HG02973 (cell line): ENCODE measurements around the gene FGFRL1.
"Not testable (repeated sequence)": the region's sequence is repeated elsewhere in the genome, so short reads cannot be mapped to it uniquely, and the experiment has no call there.

ENCODE experiments used
- ATAC-seq: cut with Tn5 transposase; IDR thresholded peaks from one replicate; pipeline ENCODE4 v1.9.1; 2021; ENCODE audit warnings: moderate library complexity; ENCODE audit not compliant: unreplicated experiment

The FGFRL1 gene

DNA sequence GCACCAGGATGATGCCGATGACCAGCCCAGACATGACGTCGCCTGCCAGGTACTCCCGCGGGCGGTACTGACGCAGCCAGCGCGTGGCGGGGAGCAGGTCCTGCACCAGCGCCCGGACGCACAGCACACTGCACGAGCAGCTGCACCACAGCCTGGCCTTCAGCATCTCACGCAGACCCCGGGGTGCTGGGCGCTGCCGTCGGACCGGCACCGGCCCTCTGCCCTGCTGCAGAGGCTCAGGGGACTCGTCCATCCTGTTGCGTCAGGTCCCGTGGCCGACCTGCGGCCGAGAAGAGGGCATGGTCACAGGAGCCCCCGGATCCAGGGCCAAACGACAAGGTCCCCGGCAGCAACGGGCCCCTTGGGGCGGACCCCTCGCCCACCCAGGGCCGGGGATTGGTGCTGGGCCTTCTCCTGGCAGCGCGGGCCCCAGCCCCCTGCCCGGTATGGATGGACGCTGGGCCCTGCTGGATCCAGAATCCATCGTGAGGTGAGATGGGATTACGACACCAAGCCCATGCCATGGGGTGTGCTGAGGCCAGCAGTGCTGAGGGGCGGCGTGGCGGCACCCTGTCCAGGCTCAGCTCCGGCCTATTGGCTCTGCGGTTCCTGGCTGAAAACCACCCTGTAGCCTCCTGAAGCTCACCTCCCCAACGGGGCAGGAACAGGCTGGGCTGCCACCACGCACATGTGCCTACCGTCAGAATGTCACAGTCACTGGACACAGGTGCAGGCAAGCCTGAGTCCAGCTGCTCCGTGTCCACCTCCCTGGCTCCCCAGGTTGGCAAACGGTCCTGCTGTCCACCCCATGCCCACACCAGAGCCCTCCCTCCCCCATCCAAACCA lies 19.8 kb upstream of the FGFRL1 start:
- ATAC-seq: no peak

DNA sequence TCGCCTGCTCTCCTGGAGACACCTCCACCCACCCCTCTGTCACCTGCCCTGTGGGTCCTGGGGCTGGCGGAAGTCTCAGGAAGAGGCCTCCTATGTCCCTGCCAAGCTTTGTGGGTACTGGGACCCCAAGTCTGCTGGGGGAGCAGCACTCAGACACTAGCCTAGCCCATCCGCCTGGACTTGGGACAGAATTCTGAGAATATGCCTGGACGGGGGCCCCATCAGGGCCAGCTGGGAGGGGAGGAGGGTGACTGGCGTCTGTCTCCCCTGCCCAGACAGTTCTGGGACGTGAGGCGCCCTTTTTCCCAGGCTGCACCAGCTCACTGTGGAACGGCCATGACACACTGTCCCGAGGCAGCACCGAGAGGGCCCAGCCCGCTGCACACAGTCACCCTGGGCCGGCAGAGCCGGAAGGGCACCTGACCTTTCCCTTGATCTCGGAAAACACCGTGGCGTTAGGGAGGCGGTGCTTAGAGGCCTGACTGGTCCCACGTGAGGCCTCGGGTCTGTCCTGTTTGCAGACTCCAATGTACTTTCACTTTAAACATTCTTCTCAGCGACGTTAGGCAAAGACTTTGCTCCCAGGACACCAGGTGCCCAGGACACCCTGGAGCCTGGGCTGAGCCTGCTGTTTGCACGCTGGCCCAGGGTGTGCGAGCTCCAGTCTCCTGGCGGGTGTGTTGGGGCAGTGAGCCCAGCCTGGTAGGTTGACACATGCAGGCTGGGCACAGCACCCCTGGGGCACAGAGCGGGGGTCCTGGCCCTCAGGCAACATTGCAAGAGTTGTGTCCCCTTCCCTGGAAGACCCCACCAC lies 18.9 kb upstream of the FGFRL1 start:
- no peak for ATAC-seq

DNA sequence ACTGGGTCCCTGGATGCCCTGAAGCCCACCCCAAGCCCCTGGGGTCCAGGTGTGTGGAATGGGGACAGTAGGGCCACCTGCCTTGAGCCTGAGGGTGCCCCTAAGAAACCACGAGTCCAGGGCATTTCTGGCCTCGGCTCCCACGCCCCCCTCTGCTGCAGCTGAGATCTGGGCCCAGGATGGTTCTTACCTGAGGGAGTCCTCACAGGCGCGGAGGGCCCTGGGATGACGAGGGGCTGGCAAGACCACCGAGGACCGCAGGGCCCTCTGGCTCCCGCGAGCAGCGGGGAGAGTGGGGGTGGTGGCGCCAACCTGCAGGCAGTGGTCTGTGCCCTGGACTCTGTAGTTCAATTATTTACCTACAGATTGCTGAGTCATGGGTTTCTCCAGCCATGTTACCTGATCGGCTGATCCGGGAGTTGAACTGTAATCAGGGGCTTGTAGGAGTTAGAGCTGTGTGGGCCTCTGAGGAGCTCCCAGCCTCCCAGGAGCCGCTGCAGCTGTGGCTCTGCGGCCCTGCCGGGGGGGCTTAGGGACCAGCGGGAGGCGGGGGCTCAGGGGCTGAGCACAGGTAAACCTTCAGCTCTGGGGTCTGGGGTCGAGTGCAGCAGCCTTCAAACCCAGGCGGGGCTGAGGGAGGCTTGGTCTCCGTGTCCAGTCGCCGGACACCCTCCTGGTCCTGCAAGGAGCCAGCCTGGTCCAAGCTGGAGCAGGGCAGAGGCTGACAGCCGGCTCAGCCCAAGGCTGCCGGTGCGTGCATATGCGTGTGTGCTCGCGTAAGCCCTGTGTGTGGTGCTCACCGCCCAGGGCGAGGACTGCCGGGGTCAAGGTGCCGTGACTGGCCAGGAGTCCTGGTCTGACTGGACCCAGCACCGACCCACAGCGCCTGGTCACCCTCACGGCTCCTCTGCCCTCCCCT lies 18.1 kb upstream of the FGFRL1 start, which contains the start of gene SLC26A1:
Gene SLC26A1 (minus strand): TSS at position 294 of the 919 bp plus-strand sequence. CDS start 1,701 bp downstream, outside the sequence.
- no peak for ATAC-seq

DNA sequence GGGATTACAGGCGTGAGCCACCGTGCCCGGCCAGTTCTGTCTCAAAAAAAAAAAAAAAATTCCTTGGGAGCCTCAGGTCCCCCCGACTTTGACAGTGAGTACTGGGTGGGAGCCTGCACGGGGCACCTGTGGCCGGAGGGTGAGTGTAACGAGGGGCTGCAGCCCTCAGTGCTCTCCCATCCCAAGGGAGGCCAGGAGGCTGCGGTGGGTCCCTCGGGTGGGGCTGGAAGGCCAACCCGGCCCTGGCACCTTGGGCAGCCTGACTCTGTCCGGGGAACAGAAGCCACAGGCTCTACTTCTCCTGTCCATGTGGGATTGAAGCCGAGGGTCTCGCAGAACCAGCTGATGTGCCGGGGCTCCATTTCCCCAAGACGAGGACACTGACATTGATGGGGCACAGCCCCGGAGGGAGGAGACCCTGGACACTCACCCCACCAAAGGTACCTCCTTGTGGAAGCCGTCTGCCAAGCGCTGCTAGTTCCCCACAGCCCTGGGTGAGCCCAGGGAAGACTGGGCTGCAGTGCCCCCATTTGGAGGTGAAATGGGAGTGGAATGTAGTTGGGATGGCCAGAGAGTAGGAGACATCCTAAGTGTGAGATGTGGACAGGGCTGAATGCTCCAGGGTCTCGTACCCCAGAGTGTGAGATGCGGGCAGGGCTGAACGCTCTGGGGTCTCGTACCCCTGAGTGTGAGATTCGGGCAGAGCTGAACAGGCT lies 16.0 kb upstream of the FGFRL1 start:
- no peak for ATAC-seq

DNA sequence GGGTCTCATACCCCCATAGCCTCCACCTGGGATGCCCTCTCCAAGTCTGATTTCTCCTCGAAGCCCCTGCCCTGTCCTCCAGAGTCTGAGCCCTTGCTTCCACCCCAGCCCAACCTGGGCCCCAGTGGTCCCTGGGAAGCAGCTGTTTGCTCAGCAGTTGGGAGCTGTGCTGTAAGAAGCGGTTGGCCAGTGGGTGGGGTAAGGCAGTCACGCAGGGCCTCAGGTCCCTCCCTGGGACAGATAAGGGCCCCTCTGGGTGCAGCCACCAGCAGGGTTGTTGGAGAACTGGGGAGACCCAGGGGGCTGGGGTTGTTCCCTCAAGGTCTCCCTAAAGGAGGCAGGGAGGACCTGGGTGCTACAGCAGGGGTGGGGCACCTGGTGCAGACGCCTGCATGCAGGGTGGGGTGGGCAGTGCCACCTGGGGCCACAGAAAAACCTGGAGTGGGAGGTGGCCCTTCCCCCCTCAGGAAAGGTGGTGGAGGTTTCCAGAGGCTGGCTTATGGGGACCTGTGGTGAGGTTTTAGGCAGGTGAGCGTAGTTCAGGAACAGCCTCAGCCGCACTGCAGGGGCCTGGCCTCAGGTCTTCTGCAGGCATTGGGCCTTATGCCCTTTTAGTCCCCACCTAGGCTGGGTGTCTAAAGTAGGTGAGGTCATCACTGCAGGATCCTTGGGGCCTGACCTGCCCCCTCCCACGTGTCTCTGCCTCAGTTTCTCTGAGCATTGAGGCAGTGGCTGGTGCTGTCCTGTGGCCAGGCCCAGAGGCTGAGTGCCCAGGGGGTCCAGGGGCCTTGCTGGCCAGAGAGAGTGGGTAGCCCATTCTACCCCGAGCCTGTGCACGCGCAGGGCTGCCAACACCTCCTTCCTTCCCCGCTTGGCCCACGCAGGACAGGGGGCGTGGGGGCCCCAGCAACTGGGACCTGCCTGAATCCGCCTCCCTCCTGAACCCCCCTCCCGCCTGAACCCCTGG lies 15.1 kb upstream of the FGFRL1 start:
- ATAC-seq: no peak

DNA sequence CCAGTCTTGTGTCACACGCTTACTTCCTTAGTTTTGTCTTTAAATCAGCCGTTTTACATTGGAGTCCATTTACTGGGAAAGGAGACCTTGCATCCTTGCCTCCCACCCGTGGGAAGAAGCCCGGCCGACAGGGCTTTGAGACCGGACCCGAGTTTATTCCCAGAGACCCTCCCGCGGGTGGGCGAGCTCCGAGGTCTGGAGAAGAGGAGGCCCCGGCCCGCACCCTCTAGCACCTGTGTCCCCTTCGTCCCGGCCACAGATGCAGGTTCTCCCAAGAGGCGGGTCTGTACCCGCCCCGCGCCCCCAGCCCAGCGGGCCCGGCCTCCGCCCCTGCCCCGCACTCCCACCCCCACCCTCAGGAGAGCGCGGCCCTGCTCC lies 14.4 kb upstream of the FGFRL1 start:
- ATAC-seq: no peak

DNA sequence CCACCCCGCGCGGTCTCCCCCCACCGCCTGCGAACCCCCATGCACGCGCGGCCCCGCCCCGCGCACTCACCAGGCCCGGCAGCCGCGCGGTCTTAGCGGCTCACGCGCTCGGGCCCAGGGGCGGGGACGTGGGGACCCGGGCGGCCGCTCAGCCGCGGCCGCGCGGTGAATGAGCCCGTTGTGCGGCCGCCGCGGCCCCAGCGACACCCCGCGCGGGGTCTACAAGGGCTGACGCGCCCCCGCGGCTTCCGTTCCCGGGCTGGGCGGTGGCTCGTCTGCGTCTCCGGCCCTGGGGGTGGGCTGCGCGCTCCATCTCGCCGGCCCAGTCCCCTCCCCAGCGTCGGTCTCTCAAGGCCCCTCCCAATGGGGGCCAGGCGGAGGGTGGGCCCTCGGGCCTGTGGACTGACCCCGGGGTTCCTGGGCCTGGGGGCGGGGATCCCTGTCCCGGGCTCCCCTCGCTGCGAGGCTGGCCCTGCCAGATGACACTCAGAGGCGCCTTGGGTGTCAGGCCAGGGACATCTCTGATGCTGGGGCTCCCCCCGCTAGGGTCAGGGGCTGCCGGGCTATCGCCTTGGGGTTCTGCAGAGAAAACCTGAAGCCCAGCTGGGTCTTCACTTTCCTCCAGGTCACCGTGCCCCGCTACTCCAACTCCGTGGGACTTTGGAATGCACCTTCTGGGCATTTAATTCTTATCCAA lies 13.9 kb upstream of the FGFRL1 start:
- ATAC-seq: no peak

DNA sequence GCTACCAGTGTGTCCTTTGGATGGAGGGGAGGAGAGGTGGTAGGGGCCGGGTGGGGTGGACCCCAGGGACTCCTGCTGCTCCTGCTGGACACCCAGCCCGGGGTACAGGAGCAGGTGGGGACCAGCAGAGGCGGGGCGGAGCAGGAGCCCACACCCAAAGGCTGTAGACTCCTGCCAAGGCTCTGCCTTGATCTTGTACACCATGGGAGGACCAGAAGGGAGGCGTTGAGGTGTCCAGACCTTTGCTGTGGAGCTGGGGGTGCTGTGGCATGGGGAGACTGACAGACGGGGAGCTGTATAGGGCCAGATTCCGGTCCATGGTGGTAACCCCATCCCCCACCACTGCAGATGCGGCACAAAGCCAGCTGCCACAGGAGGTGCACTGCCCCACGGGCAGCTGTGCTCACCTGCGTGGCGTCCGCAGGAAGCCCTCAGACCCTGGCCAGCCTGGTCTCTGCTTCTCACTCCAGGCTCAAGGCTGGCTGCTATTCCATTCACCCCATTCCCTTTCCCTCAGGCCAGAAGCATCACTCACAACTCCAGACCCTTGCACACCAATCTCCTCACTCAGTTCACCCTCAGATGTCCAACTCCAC lies 13.2 kb upstream of the FGFRL1 start:
- ATAC-seq: no peak

DNA sequence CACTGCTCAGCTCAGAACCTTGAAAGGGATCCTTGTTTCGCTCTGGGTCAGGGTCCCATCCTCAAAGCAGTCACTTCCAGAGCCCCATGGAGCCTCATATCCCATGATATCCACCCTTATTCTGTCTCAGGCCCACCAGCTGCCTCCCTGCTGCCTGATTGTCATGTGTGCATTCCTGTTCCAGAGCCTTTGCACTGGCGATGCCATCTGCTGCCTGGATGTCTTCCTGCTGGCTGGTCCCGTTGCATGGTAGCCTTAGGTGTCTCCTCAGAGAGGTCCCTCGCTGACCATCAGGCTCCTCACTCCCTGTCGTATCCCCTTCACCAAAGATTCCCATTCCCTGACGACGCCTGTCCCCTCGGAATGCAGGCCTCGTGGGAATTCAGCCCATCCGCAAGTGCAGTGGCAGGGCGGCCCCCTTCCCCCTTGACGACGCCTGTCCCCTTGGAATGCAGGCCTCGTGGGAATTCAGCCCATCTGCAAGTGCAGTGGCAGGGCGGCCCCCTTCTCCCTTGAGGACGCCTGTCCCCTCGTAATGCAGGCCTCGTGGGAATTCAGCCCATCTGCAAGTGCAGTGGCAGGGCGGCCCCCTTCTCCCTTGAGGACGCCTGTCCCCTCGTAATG lies 12.1 kb upstream of the FGFRL1 start:
- ATAC-seq: not testable (repeated sequence)

DNA sequence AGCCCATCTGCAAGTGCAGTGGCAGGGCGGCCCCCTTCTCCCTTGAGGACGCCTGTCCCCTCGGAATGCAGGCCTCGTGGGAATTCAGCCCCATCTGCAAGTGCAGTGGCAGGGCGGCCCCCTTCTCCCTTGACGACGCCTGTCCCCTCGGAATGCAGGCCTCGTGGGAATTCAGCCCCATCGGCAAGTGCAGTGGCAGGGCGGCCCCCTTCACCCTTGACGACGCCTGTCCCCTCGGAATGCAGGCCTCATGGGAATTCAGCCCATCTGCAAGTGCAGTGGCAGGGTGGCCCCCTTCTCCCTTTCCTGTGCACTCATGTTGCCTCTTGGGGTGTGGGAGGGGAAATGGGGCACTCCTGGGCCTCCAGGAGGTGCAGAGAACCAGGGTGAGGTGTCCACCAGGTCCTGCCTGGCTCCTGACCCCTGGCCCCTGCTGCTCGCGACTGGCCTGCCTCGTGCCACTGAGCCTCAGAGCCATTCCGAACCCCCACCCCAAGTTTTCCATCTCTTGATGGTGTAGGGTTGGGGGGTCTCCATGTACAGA lies 11.5 kb upstream of the FGFRL1 start:
- no peak for ATAC-seq

DNA sequence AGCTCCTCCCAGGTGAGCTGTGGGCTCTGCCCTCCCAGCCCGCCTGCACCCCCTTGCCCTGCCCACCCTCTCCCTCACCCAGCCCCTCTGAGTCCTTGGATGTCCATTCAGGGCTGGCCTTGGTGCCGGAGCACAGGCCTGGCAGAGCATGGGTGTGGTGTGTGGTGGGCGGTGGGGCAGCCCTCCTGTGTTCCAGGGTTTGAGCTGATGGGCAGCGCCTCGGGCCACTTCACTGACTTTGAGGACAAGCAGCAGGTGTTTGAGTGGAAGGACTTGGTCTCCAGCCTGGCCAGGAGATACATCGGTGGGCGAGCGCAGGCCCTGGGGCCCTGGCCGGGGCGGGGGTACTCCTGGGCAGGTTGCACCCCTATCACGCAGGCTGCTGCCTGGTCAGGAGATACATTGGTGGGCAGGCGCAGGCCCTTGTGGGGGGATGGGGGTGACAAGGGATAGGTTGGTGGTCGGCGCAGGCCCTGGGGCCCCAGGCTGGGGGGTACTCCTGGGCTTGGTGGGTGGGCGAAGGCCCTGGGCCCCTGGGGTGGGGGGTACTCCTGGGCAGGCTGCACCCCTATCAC lies 10.7 kb upstream of the FGFRL1 start:
- no peak for ATAC-seq

DNA sequence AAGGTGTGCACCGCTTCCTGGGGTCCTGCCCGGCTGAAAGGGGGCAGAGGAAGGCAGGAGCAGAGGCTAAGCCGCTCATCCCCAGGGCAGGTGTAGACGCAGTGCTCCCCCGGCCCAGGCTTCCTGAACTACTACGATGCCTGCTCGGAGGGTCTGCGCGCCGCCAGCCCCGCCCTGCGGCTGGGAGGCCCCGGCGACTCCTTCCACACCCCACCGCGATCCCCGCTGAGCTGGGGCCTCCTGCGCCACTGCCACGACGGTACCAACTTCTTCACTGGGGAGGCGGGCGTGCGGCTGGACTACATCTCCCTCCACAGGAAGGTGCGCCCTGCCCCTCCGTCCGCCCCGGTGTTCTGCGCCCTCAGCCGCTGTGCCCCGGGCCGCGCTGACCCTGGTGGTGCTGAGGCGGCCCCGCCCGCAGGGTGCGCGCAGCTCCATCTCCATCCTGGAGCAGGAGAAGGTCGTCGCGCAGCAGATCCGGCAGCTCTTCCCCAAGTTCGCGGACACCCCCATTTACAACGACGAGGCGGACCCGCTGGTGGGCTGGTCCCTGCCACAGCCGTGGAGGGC lies 9.8 kb upstream of the FGFRL1 start:
- ATAC-seq: no peak

DNA sequence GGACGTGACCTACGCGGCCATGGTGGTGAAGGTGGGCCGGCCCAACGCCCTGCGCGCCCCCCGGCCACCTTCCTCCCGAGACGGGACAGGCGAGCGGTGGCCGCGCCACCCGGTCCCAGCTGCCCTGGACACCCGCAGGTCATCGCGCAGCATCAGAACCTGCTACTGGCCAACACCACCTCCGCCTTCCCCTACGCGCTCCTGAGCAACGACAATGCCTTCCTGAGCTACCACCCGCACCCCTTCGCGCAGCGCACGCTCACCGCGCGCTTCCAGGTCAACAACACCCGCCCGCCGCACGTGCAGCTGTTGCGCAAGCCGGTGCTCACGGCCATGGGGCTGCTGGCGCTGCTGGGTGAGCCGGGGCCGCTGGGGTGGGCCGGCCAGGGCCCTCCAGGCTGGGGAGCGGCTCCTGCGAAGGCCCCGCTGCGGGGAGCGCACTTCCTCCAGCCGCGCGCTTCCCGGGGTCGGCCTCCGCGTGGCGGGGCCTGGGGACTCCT lies 9.2 kb upstream of the FGFRL1 start:
- ATAC-seq: no peak

DNA sequence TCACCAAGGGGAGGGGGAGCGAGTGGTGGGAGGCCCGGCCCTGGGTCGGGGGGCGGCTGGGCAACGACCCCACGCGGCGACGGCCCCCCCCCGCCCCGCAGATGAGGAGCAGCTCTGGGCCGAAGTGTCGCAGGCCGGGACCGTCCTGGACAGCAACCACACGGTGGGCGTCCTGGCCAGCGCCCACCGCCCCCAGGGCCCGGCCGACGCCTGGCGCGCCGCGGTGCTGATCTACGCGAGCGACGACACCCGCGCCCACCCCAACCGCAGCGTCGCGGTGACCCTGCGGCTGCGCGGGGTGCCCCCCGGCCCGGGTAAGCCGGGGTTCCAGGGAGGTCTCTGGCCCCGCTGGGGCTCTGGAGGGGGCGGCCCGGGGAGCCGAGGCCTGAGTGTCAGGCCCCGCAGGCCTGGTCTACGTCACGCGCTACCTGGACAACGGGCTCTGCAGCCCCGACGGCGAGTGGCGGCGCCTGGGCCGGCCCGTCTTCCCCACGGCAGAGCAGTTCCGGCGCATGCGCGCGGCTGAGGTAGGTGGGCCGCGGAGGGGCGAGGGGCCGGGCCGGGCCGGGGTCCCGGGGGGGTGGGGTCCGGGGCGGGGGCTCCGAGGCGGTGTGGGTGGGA lies 8.7 kb upstream of the FGFRL1 start:
- ATAC-seq: no peak

DNA sequence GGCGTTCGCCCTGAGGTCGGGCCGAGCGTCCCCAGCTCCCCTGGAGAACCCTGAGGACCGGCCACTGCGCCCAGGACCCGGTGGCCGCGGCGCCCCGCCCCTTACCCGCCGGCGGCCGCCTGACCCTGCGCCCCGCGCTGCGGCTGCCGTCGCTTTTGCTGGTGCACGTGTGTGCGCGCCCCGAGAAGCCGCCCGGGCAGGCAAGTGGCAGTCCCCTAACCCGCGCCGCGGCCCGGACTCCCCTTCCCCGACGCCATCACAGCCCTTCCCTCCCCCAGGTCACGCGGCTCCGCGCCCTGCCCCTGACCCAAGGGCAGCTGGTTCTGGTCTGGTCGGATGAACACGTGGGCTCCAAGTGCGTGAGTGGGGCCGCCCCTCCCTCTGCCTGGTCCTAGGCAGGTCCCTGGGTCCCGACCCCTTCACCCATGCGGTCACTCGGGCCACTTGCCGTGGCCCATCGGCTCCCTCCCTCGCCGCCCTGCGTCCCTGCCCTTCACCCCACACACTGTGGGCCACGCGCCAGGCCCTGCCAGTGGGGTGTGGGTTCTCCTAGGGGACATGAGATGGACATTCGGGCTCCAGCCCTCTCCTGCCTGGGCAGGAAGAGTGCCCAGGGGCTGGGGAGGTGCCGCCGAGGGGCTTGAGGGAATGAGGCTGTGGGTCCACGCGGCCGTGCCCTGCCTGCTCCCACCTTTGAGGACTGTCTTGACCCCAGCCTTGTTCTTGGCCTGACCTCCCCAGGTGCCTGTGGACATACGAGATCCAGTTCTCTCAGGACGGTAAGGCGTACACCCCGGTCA lies 8.0 kb upstream of the FGFRL1 start:
- no peak for ATAC-seq
